Measurements from ENCODE around the gene EXT2.

DNA sequence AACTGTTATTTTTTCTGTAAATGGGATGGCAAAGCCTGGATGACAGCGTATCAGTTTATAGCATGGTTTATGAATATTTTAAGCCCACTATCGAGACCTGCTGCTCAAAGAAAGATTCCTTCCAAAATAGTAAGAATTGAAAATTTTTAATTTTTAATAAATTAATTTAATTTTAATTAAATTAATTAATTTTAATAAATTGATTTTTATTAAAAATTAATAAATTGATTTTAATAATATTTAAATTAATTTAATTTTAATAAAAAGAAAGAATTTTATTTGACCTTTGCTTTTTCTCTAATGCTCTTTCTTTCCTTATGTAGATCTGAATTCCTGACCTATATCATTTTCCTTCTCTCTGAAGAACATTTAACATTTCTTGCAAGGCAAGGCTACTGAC, 62.9 kb downstream of the EXT2 start:
- no peak for TF ChIP-seq EZH2 (IDR thresholded peaks at IDR 0.05; ENCODE audit: low read length, unreplicated experiment)
- TF ChIP-seq, protein P1, sequence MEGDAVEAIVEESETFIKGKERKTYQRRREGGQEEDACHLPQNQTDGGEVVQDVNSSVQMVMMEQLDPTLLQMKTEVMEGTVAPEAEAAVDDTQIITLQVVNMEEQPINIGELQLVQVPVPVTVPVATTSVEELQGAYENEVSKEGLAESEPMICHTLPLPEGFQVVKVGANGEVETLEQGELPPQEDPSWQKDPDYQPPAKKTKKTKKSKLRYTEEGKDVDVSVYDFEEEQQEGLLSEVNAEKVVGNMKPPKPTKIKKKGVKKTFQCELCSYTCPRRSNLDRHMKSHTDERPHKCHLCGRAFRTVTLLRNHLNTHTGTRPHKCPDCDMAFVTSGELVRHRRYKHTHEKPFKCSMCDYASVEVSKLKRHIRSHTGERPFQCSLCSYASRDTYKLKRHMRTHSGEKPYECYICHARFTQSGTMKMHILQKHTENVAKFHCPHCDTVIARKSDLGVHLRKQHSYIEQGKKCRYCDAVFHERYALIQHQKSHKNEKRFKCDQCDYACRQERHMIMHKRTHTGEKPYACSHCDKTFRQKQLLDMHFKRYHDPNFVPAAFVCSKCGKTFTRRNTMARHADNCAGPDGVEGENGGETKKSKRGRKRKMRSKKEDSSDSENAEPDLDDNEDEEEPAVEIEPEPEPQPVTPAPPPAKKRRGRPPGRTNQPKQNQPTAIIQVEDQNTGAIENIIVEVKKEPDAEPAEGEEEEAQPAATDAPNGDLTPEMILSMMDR (conservative IDR thresholded peaks at IDR 0.05; ENCODE audit: low read depth, low read length): no peak
- no peak for TF ChIP-seq EZH2phosphoT487 (IDR thresholded peaks at IDR 0.05; ENCODE audit: borderline replicate concordance, low read length)
